ENCODE data around the gene SCN1B. TPM values are rescaled to one million over a fixed set of nuclear protein-coding genes. Genes with fewer than 3 reads are reported as not detected.

Gene SCN1B
- total RNA-seq, 2 donors from 2014 or later: 1.4 to 1.5 TPM

- no peak overlapping the region for H3K4me3 Mint-ChIP-seq
- 82 to 87% methylated on average over 7 to 9 of the region's 9 CpGs for WGBS, 2 experiments (ENCODE audit: insufficient coverage in 1 of 2, insufficient read length in 1 of 2)
Measured at GRCh38 chr19:34994286-34994642, 36.0 kb upstream of the SCN1B start.

GRCh38 chr19:34994643-34995541, 35.4 kb upstream of the SCN1B start:
- Histone ChIP-seq H3K36me3 (ENCODE audit: control insufficient read depth, insufficient read depth, low read length) (no peaks in the 10 kb centered on the region), H3K4me3 (ENCODE audit: low read length) (no peak overlapping the region), H3K4me1 (ENCODE audit: control insufficient read depth, insufficient read depth, low read length) (no peaks in the 10 kb centered on the region), H3K27ac (ENCODE audit: low read depth, low read length) (no peak overlapping the region), H3K9ac (ENCODE audit: extremely low read depth, low read length, poor library complexity, severe bottlenecking) (no peak overlapping the region), H3K27me3 (ENCODE audit: control insufficient read depth, insufficient read depth, low read length, poor library complexity, severe bottlenecking) (no peaks in the 10 kb centered on the region), H3K9me3 (ENCODE audit: control insufficient read depth, low read length) (no peaks in the 10 kb centered on the region)
- peaks cover 14% of the 10 kb centered on the region for H3K4me1 Mint-ChIP-seq
- peak; percentile 32 for DNase-seq
- H3K4me3 Mint-ChIP-seq: no peak overlapping the region
- no peak for TF ChIP-seq CTCF (conservative IDR thresholded peaks at IDR 0.05)
- WGBS, 2 experiments (ENCODE audit: insufficient coverage in 1 of 2, insufficient read length in 1 of 2): 91 to 100% methylated on average over 7 to 17 of the region's 17 CpGs
- no peaks in the 10 kb centered on the region for H3K27me3 Mint-ChIP-seq (ENCODE audit: insufficient read depth)
- H3K9me3 Mint-ChIP-seq: peaks cover 6% of the 10 kb centered on the region
- H3K36me3 Mint-ChIP-seq (ENCODE audit: low read depth): no peaks in the 10 kb centered on the region
- no peak overlapping the region for H3K27ac Mint-ChIP-seq

More at GRCh38 chr19:34994286-34994642, 36.0 kb upstream of the SCN1B start:
- Histone ChIP-seq H3K27me3 (ENCODE audit: control insufficient read depth, insufficient read depth, low read length, poor library complexity, severe bottlenecking) (no peaks in the 10 kb centered on the region), H3K27ac (ENCODE audit: low read depth, low read length) (no peak overlapping the region), H3K4me3 (ENCODE audit: low read length) (no peak overlapping the region), H3K9me3 (ENCODE audit: control insufficient read depth, low read length) (no peaks in the 10 kb centered on the region), H3K4me1 (ENCODE audit: control insufficient read depth, insufficient read depth, low read length) (no peaks in the 10 kb centered on the region), H3K9ac (ENCODE audit: extremely low read depth, low read length, poor library complexity, severe bottlenecking) (no peak overlapping the region), H3K36me3 (ENCODE audit: control insufficient read depth, insufficient read depth, low read length) (no peaks in the 10 kb centered on the region)
- peak; percentile 36 for DNase-seq
- no peak for TF ChIP-seq CTCF (conservative IDR thresholded peaks at IDR 0.05)
- no peaks in the 10 kb centered on the region for H3K27me3 Mint-ChIP-seq (ENCODE audit: insufficient read depth)
- peaks cover 6% of the 10 kb centered on the region for H3K9me3 Mint-ChIP-seq
- H3K27ac Mint-ChIP-seq: no peak overlapping the region
- no peaks in the 10 kb centered on the region for H3K36me3 Mint-ChIP-seq (ENCODE audit: low read depth)
- peaks cover 13% of the 10 kb centered on the region for H3K4me1 Mint-ChIP-seq

- Mint-ChIP-seq H3K4me3 (no peak overlapping the region), H3K36me3 (ENCODE audit: low read depth) (no peaks in the 10 kb centered on the region), H3K9me3 (peaks cover 6% of the 10 kb centered on the region), H3K27ac (no peak overlapping the region), H3K4me1 (peaks cover 14% of the 10 kb centered on the region), H3K27me3 (ENCODE audit: insufficient read depth) (no peaks in the 10 kb centered on the region)
- no peak overlapping the region for H3K4me3 ChIP-seq (ENCODE audit: low read length)
- H3K4me1 ChIP-seq (ENCODE audit: control insufficient read depth, insufficient read depth, low read length): no peaks in the 10 kb centered on the region
- no peak overlapping the region for H3K9ac ChIP-seq (ENCODE audit: extremely low read depth, low read length, poor library complexity, severe bottlenecking)
- no peaks in the 10 kb centered on the region for H3K36me3 ChIP-seq (ENCODE audit: control insufficient read depth, insufficient read depth, low read length)
- H3K27ac ChIP-seq (ENCODE audit: low read depth, low read length): no peak overlapping the region
- TF ChIP-seq CTCF (conservative IDR thresholded peaks at IDR 0.05): no peak
- WGBS, 2 experiments (ENCODE audit: insufficient coverage in 1 of 2, insufficient read length in 1 of 2): 90 to 98% methylated on average over 6 to 8 of the region's 8 CpGs
- no peaks in the 10 kb centered on the region for H3K9me3 ChIP-seq (ENCODE audit: control insufficient read depth, low read length)
- DNase-seq: no peak
- no peaks in the 10 kb centered on the region for H3K27me3 ChIP-seq (ENCODE audit: control insufficient read depth, insufficient read depth, low read length, poor library complexity, severe bottlenecking)
Measured at GRCh38 chr19:34995551-34995950, 34.7 kb upstream of the SCN1B start.

Data from endodermal cell (in vitro differentiated cells).